Endometrium (tissue), 2 donors: Measurements from ENCODE around the gene SOX3.

Experiments used
- FAIRE-seq: peaks from 2 replicates; lab custom pipeline; 2012; peaks lifted over from hg19 to GRCh38; lab: Jason Lieb, UNC
- donor health status: control.
- donor health status: control.

SOX3 gene

DNA sequence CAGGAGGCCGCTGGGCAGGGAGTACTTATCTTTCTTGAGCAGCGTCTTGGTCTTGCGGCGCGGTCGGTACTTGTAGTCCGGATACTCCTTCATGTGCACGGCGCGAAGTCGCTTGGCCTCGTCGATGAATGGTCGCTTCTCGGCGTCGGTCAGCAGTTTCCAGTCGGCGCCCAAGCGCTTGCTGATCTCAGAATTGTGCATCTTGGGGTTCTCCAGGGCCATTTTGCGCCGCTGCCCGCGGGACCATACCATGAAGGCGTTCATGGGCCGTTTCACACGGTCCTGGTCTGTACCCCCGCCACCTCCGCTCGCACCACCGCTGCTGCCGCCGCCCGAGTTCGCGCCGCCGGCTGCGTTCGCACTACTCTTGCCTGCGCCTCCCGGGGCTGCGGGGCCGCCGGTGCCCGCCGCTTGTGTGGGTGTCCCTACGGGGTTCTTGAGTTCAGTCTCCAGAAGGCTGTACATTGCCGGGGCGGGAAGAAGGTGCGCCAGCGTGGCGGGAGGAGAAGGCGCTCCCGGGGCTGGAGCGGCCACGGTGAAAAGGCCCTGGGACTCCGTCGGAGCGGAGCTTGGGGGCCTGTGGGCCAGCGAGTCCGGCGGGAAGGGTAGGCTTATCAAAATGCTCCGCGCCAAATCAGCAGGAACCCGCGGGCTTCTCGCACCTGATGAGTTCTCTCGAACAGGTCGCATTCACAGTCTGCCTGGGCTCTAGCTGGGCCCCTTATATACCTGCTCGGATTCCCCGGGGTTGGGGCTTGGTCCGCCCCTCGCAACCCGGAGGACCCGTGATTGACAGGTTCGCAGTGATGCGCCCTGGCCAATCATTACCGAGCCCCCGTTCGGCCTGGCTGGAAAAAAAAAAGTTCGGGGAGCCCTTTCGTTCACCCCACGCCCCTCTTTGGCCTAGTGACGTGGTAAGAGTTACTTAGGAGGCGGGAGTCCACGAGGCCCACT is at the start of gene SOX3:
TSS of gene SOX3 (minus strand) at position 699 of the 954 bp plus-strand sequence. CDS start at position 690, 9 bp downstream.
- FAIRE-seq, result no peak

DNA sequence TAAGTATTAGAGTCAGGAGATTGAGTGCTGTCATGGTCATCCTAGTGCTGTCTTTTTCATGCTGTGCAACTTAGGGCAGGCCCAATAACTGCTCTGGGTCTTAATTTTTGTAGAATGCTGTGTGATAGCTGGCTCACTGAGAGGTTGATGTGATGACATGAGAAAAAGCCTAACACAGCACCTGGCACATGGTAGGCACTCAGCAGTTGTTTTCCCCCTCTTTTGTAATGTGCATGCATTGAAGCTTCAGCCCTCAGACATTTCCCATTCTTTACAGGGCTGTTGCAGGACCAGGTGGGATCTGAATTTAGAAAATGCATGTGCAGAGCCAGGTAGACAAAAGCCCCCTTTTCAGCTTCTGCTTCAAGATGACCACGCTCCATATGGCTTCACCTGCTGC is 44.1 kb upstream of the SOX3 start:
- FAIRE-seq, result no peak

DNA sequence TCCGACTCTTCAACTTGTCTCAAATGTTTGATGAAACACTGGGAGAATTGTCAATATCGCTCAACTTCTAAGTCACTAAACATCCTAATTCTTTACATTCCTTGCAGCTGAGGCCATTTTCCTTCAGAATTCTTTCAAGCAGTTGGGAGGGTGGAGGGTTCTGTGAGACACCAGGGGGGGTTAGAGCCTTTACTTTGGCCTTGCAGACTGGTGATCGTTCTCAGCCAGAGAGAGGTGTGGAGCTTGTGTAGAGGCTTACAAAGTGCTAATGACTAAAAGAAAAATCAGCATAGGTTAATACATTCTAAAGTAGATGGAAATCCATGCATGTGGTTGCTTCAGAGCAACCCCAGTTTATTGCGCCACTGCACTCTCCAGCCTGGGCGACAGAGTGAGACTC is 21.3 kb upstream of the SOX3 start:
- FAIRE-seq, result no peak

DNA sequence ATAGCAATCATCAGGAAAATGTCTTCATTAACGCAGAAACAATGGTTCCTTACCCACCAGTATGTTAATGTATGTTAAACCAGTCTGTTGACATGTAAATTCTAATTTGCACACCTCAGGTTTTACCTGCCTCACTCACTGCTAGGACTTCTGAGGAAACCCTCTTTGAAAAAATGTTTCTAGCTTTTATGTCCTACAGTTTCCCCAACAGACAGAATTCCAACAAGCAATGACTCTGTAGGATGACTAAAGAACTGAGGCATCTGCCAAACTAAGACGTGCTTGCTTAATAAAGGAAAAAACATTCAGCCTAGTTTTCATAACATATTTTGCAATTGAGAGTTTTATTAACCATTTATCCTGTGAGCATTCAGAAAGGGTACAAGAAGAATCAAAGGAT is 20.6 kb upstream of the SOX3 start:
- no peak for FAIRE-seq

DNA sequence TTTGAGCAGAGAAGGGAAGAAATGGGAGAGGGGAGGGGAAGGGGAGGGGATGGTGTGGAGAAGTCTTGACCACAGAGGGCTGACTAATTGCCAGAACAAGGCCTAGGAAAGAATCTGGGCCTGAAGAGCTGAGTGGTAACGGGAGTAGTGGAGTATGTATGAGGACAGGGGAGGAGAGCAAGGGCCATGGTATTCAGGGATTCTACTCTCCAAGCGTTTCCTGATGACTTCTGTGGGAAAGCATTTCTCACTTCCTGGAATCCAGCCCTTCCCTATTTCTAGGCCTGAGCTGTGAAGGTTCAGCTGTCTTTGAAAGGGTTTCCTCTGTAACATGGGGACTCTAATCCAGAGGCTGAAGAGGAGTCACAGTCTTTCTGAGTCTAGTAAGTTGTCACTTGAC is 19.7 kb upstream of the SOX3 start:
- no peak for FAIRE-seq

DNA sequence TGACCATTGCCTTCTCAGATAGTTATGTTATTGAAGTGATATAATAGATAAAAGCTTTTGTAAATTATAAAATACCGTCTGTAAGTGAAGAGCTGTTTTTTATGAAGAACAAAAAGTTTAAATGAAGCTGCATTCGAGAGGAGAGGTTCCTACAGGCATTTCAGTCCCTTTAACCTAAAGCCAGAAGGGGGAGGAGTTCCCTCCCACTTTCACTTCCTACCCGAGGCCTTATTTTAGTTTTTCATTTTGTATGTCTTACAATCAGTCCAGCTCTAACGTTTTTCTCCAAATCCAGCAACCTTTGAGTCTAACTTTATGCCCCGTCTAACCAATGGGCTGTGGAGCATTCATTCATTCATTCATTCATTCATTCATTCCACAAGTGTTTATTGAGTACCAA is 16.5 kb upstream of the SOX3 start:
- no peak for FAIRE-seq

DNA sequence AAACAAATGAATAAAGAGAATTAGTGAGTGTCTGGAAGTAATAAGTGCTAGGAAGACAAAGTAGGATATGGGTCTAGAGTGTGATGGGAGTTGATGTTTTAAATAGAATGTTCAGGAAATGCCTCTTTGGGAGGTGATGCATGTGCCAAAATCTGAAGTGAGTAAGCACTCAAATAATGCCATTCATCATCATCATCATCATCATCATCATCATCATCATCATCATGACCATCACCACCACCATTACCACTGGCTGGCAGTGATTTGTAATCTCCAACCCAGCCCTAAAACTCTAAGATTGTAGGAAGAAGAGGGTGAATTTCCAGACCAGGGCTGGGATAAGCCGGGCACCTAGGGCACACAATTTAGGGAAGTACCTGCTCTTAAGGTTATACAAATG is 9.7 kb upstream of the SOX3 start:
- FAIRE-seq, result no peak

DNA sequence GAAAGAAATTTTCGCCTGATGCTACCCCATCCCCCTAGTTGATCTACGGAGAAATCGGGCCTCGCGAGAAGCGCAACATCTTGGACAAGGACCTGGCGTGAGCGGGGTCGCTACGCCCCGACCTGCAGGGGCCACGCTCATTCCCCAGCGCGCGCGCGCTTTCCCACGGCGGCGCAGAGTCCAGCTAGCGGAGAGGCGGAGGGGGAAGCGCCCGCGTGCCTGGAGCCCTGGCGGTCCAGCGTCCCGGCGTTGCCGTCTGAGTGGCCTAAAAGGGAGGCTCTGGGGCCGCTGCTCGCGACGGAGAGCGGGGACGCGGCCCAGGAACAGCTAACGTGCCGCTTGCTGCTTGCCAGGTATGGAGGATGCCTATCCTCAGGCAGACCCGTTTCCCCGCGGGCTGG is 6.0 kb upstream of the SOX3 start:
- FAIRE-seq, result no peak

DNA sequence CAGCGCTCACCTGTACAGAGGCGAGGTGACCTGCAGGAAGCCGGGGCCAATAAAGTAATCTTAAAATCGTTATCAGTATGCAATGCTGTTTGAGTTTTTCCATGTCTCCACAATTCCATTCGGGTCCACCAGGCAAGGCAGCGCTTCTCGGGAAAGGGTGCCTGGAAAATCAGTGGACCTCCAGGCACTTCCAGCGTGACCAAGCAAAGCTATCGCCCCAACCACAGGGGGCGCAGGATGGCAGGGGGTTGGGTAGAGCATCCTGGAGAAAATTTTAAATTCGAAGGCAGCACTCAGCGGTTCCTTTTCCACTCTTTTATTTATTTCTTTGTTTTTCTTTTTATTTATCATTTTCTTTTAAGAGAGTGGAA is 5.4 kb upstream of the SOX3 start:
- FAIRE-seq, result no peak

DNA sequence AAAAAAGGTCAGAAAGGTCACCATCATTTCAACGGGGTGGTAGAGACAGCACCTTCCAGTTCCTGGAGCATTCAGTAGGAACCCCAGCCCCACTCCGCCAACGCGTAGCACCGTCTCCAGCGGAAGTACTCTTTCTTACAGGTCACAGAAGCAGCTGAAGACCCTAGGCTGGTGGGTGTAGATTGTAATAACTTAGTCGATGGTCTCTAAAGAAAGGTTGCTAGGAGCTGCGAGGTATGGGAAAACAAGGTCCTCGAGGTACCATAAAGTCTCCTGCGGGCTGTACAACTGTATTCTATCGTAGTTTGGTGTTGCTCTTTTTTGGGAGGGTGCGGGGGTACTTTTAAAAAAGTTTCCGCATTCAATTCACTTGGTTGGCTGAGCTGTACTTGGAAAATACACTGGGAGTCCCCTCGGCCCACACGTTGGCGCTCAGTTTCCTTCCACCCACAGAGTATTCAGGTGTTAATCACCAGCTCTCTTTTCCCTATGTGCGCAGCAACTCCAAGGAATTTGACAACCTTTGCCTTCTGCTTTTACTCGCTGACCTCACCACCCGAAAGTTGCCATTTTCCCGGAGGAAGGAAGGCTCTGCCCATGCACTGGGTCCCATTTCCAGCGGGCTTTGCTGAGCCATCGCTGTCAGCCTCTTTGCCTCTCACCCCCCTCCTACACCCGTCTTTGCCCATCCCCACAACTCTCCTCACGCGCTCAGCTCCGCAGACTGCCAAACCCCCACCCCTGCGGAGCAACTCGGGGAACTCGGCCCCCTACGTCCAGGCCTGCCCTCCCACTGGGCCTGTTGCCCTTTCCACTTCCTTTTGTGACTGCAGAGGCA is 4.8 kb upstream of the SOX3 start:
- FAIRE-seq, result no peak

DNA sequence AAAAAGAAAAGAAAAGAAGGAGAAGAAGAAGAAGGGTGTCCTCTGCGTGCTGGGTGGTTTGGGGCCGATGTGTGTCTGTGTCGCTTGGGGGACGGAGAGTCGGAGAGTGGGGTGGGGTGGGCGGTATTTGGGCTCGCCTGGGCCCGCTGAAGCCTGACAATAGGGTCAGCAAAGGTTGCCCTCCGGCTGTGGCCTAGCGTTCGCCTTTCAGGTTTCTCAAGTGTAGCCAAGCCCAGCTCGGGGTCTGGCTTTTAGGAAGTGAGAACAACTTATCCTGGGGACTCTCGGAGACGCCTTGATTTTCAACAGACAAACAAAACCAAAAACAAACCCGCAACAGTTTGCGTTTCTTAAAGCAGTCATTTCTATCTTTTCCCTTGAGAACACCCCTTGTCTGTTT is 4.1 kb upstream of the SOX3 start:
- no peak for FAIRE-seq

DNA sequence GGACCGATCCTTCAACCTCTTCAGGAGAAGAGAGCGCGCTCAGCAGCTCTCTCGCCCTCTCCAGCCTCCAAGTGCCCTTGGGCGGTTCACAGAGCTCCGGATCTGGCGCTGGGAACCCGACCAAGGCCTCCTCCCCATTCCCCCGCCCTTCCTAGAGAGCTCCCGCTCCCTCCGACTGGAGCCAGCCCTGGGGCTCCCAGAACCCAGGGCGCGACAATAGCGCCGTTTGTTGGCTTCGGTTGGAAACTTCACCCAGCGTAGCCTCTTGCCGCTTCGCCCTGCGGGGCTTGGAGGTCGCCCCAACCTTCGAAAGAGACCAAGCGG is 3.1 kb upstream of the SOX3 start:
- no peak for FAIRE-seq

DNA sequence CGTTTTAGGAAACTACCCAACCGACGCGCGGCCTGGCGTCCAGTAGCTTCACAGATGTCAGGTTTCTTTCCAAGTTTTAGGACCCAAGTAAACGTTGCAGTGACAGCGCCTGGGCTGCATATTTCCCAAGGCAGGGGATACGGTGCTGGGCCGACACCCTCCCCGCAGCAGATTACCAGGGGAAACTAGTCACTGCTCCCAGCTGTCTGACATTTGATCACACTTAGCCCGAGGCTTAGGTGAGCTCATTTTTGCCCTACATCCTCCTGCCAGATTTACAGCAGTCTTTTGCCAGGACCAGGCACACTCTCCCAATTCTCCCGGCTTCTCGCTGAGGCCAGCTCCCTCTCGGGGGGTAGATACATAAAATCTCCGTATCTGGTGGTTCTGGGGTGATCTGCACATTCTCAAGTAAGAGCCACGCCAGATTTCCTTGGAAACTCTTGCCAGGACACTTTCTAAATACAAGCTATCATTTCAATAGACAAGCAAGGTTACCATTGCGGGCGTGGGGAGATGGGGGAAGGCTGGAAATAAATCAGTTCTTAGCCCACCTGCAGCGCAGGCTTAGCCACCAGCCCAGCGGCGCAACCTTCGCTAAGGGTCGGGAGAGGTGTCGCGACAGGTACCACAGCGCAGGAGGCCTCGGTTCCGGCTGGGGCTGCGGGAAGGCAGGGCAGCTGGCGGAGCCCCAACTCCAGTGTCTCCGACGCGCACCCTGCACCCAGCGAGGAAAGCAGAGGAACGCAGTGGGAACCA is 2.5 kb upstream of the SOX3 start:
- FAIRE-seq, result no peak

DNA sequence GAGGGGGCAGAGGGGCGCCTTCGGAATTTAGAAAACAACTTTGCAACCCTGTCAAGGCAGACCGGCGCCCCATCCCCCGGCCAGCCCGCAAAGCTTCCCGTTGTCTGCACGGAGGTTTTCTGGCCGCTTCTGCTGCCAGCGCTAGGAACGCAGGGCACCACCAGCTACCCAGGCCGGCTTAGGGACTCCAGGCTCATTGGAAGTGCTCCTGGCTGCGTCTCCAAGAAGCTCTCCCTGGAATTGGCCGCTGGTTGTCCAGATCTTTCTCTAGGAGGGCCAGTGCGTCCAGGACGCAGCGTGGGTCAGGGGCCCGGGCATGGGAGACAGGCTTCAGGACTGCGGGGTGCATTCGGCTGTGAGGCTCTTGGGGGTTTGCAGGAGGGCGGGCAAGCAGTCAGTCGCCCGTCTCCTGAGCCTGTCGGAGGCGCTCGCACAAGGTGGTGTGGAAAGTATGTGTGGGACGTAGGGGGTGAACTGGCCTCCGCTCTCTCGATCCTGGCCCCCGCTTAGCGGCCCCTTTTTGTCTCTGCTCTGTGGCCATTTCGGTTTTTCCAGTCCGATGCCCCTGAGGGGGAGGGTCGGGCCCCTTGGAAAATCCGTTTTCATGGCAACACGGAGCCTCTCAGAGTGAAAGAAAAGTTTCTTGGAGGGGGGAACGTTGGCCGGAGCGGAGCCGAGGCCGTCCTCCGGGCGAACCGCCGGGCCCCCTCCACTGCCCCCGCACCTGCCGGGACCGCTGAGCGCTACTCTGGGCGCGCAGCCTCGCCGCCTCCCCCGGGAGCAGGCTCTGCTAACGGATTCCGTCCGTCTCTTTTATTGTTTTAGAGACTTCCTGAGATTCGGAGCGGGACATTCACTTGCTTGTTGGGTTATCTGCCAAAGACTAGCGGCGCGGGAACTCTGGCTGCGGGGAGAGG is 810 bp upstream of the SOX3 start:
- FAIRE-seq, result no peak

DNA sequence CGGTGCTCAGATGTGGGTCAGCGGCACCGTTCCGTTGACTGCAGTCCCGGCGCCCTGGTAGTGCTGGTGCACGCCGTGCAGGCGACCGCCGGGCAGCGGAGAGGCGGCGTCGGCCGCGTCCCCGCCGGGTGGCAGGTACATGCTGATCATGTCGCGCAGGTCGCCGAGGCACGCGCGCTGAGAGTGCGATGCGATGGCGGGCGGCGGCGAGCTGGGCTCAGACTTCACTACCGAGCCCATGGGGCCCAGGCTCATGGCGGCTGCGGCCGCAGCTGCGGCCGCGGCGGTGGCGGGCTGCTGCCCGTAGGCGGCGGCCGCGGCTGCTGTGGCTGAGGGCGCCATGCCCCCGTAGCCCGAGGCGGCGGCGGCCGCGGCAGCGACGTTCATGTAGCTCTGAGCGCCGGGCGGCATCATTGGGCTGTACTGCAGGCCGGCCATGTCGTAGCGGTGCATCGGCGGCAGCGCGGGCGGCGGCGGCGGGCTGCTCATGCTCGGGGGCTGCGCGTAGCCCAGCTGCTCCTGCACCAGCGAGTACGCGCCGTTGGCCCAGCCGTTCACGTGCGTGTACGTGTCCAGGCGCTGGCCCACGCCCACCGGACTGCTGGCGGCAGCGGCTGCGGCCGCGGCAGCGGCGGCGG is 1.0 kb downstream of the SOX3 start:
- FAIRE-seq, result no peak

DNA sequence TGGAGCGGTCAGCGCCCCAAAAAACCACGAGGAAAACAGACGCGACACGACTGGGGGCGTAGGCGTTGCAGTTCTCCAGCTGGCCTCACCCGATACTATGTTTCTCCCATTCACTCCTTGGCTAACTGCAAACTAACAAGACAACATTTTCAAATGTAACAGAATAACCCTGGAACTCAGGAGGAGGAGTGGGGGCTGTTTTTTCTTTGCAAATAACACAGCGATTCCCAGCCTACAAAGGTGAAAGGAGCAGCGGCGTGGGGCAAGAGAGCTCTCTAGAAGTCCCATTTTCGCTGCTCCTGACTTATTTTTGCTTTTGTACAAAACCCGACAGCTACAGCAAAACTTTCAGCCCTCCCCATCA is 1.6 kb downstream of the SOX3 start:
- no peak for FAIRE-seq

DNA sequence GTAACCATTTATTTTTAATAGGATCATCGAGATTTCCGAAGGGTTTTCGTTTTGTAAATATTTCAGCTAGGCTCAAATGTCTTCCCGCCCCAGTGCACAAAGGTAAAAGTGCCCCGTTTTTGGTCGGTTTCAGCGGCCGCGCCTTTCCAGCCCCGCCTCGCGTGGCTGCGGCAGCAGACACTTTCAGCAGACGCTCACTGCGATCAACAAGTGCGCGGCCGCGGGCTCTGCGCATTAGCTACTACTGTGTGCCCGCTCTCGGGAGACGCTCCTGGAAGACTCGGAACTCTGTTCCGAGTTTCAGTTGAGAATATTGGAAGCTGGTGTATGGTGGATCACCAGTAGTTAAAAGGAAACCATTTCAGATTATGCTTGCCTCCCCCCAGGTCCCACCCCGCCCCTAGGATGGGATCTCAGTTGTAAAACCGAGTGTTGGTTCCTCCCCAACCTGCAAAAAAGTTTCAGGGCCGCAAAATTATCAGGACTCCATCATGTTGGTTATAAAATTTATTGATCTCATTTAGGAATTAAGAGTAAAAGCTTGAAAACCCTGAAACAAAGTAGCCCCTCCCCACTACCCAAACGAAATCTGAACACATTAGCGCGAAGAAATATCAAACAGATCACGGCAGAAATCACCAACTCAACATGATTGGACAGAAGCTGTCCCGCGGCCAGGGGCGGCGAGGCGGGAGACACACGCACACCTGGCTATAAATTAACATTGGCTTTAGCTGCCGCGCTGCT is 2.2 kb downstream of the SOX3 start:
- FAIRE-seq, result no peak

DNA sequence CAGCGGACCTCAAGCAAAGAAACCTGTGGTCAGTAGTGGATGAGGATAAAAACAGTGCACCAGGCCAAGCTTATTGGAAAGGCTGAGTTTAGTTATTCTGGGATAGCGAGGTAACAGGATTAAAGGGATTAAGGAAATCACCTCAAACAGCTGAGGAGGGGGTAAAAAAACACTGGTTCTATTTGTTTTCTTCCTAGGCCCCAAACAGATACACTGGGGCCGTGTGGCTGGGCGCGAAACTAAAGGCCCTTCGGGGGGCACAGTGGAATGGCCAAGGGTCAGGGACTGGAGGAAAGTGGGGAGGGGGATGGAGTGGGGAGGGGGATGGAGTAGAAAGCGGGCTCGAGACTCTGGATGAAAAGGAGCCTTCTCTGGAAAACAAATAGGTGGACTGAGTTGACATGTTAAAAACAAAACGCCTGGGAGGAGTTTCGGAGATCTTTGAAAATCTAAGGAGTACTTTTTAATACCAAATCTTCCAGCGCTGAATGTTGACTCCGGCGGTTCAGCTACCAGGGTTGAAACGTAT is 2.9 kb downstream of the SOX3 start:
- FAIRE-seq, result no peak

DNA sequence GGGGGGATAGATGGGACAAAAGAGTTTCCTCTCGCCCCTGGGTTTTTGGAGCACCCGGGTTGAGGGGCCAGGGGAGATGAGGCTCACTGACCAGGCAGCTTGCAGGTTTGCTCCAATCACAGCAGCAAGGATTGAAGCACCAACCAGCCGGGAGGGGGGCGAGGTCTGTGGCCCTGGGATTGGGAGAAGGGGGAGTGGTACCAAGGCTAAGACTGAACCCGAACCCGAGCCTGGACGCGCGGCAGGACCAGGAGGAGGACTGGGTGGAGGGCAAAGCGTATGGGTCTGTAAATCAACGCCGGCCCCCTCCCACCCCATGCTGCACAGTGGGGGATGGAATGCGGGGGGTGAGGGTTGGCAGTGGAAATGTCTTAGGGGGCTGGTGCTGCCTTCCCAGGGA is 3.5 kb downstream of the SOX3 start:
- FAIRE-seq, result no peak

DNA sequence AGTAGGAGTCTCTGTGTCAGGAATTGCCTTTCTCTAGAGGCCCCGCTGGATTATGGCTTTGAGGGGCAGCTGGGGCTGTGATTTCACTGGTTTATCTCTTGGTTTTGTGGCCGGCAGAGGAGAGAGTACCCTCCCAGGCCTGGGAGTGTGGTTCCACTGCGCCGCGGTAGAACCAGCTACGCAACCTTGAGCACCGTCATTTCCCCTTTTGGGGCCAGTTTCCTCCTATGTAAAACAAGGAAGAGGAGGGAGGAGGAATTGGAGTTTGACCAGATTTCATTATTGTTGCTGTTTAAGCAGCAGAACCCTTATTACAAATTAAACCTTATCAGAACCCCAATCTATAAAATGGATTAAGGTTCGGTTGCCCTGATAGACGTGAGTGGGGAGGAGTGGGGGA is 4.4 kb downstream of the SOX3 start:
- no peak for FAIRE-seq
